DOHH2 (cell line): ENCODE data around the gene ESPN.

ENCODE experiments used
- H3F3A ChIP-seq: fragments of 200-600 bp; sonication (generic), shearing (Covaris generic); 2 replicates; pipeline ENCODE4 v1.6.0; 2016; ENCODE audit warnings: antibody characterized with exemption, mild to moderate bottlenecking; ENCODE audit not compliant: control insufficient read depth, insufficient read depth
- H3K27ac ChIP-seq: fragments of 200-600 bp; sonication (generic); 2 replicates; pipeline ENCODE4 v1.5.1; 2014; ENCODE audit warnings: low read depth, mild to moderate bottlenecking, low read length, moderate library complexity
- H3K27me3 ChIP-seq: fragments of 200-600 bp; sonication (generic); 2 replicates; pipeline ENCODE4 v1.6.1; 2014; ENCODE audit warnings: mild to moderate bottlenecking, low read length, mixed read lengths; ENCODE audit not compliant: control insufficient read depth
- H3K36me3 ChIP-seq: fragments of 200-600 bp; sonication (generic); 2 replicates; pipeline ENCODE4 v1.6.1; 2014; ENCODE audit warnings: mild to moderate bottlenecking, low read length, moderate library complexity, mixed read lengths; ENCODE audit not compliant: control insufficient read depth
- H3K4me1 ChIP-seq: fragments of 200-600 bp; sonication (generic); 2 replicates; pipeline ENCODE4 v1.6.1; 2014; ENCODE audit warnings: mild to moderate bottlenecking, low read length, mixed read lengths; ENCODE audit not compliant: control insufficient read depth
- H3K4me2 ChIP-seq: fragments of 200-600 bp; sonication (generic); 2 replicates; pipeline ENCODE4 v1.6.0; 2014; ENCODE audit warnings: mild to moderate bottlenecking, low read length, moderate library complexity
- H3K4me3 ChIP-seq: fragments of 200-600 bp; sonication (generic); 2 replicates; pipeline ENCODE4 v1.5.1; 2014; ENCODE audit warnings: mild to moderate bottlenecking, low read length, mixed read lengths
- H3K79me2 ChIP-seq: fragments of 200-600 bp; sonication (generic); 2 replicates; pipeline ENCODE4 v1.6.1; 2014; ENCODE audit warnings: mild to moderate bottlenecking, low read length, mixed read lengths; ENCODE audit not compliant: control insufficient read depth
- H3K9me2 ChIP-seq: fragments of 200-600 bp; sonication (generic); replicated peaks from 2 replicates; pipeline ENCODE4 v1.6.1; 2014; ENCODE audit warnings: mild to moderate bottlenecking, low read length, mixed read lengths; ENCODE audit not compliant: control insufficient read depth
- H3K9me3 ChIP-seq: fragments of 200-600 bp; sonication (generic); 2 replicates; pipeline ENCODE4 v1.6.1; 2014; ENCODE audit warnings: antibody characterized with exemption, low read length, mixed read lengths; ENCODE audit not compliant: control insufficient read depth, insufficient read depth
- H4K20me1 ChIP-seq: fragments of 200-600 bp; sonication (generic); 2 replicates; pipeline ENCODE4 v1.6.0; 2014; ENCODE audit warnings: low read depth, mild to moderate bottlenecking, antibody characterized with exemption, low read length, moderate library complexity; ENCODE audit not compliant: control insufficient read depth, insufficient read depth
- CTCF ChIP-seq: fragments of 200-600 bp; sonication (generic); IDR thresholded peaks from one replicate; pipeline ENCODE4 v1.5.1; 2014; ENCODE audit warnings: antibody characterized with exemption, mild to moderate bottlenecking, low read depth, low read length; ENCODE audit not compliant: poor library complexity, severe bottlenecking
- EZH2phosphoT487 ChIP-seq: fragments of 200-600 bp; sonication (generic); IDR thresholded peaks from 2 replicates; pipeline ENCODE4 v1.6.1; 2017; ENCODE audit warnings: borderline replicate concordance, mild to moderate bottlenecking, antibody characterized with exemption, low read length, moderate library complexity, mixed read lengths

The ESPN gene

GRCh38 chr1:6401673-6402072 lies 22.9 kb upstream of the ESPN start:
- peaks cover 6% of the 10 kb centered on the region for H3K27me3 ChIP-seq
- H4K20me1 ChIP-seq: no peaks in the 10 kb centered on the region; the same call in 1 of the 2 replicates
- H3K4me2 ChIP-seq: no peak overlapping the region
- no peak overlapping the region for H3K27ac ChIP-seq
- H3K9me2 ChIP-seq: no peaks in the 10 kb centered on the region
- no peaks in the 10 kb centered on the region for H3K4me1 ChIP-seq
- no peak overlapping the region for H3K4me3 ChIP-seq
- no peaks in the 10 kb centered on the region for H3K36me3 ChIP-seq
- H3K79me2 ChIP-seq: no peaks in the 10 kb centered on the region
- TF ChIP-seq EZH2phosphoT487: no peak
- no peak for TF ChIP-seq CTCF
- H3F3A ChIP-seq: no peaks in the 10 kb centered on the region
- H3K9me3 ChIP-seq: no peaks in the 10 kb centered on the region

- Histone ChIP-seq H3K4me2 (no peak overlapping the region), H3K79me2 (no peaks in the 10 kb centered on the region), H3K4me1 (no peaks in the 10 kb centered on the region), H3K4me3 (no peak overlapping the region), H4K20me1 (no peaks in the 10 kb centered on the region; the same call in 1 of the 2 replicates), H3K27me3 (peaks cover 13% of the 10 kb centered on the region), H3F3A (no peaks in the 10 kb centered on the region), H3K9me2 (no peaks in the 10 kb centered on the region), H3K27ac (no peak overlapping the region), H3K9me3 (no peaks in the 10 kb centered on the region), H3K36me3 (no peaks in the 10 kb centered on the region)
- no peak for TF ChIP-seq CTCF
- no peak for TF ChIP-seq EZH2phosphoT487
Measured at GRCh38 chr1:6408023-6408422, 16.6 kb upstream of the ESPN start.

- Histone ChIP-seq H3K4me1 (no peaks in the 10 kb centered on the region), H3K27me3 (peaks cover 13% of the 10 kb centered on the region), H3K9me3 (no peaks in the 10 kb centered on the region), H3K79me2 (no peaks in the 10 kb centered on the region), H3F3A (no peaks in the 10 kb centered on the region), H4K20me1 (no peaks in the 10 kb centered on the region; the same call in 1 of the 2 replicates), H3K36me3 (no peaks in the 10 kb centered on the region), H3K4me3 (no peak overlapping the region), H3K27ac (no peak overlapping the region), H3K9me2 (no peaks in the 10 kb centered on the region), H3K4me2 (no peak overlapping the region)
- TF ChIP-seq EZH2phosphoT487: no peak
- no peak for TF ChIP-seq CTCF
Measured at GRCh38 chr1:6409053-6409452, 15.5 kb upstream of the ESPN start.
